Nephron (organoid): ENCODE measurements around the gene VMP1.

ENCODE experiments used
- H3K27ac Mint-ChIP-seq, 3 experiments: 2 replicates each; pipeline ENCODE4 v1.8.0; 2020; ENCODE audit warnings: mixed read lengths in 3 of 3, mild to moderate bottlenecking in 2 of 3, moderate library complexity in 1 of 3
- H3K27me3 Mint-ChIP-seq: 2 replicates; pipeline ENCODE4 v1.8.0; 2021; ENCODE audit warnings: low read depth, mild to moderate bottlenecking, moderate library complexity, mixed read lengths
- H3K36me3 Mint-ChIP-seq: 2 replicates; pipeline ENCODE4 v1.8.0; 2020; ENCODE audit warnings: low read depth, mixed read lengths
- H3K4me1 Mint-ChIP-seq: 2 replicates; pipeline ENCODE4 v1.8.0; 2020; ENCODE audit warnings: mixed read lengths
- H3K4me3 Mint-ChIP-seq, 3 experiments: 2 replicates each; pipeline ENCODE4 v1.8.0; 2020; ENCODE audit warnings: mild to moderate bottlenecking in 3 of 3, mixed read lengths in 3 of 3, moderate library complexity in 2 of 3
- H3K9me3 Mint-ChIP-seq: 2 replicates; pipeline ENCODE4 v1.8.0; 2020; ENCODE audit warnings: mixed read lengths
- CTCF ChIP-seq, 3 experiments: fragments of 200-600 bp; sonication (generic); IDR thresholded peaks; one replicate each; pipeline ENCODE4 v1.5.0; 2021; ENCODE audit warnings: antibody characterized with exemption in 3 of 3; ENCODE audit not compliant: unreplicated experiment in 3 of 3

The VMP1 gene

GRCh38 chr17:59723041-59723440, 15.6 kb downstream of the VMP1 start:
- H3K27ac Mint-ChIP-seq: peak overlapping the region in 1 of 3 experiments; percentile 12
- no peak overlapping the region for H3K4me3 Mint-ChIP-seq
- H3K27me3 Mint-ChIP-seq: no peaks in the 10 kb centered on the region
- peaks cover 4% of the 10 kb centered on the region for H3K36me3 Mint-ChIP-seq
- no peaks in the 10 kb centered on the region for H3K9me3 Mint-ChIP-seq
- H3K4me1 Mint-ChIP-seq: peaks cover 6% of the 10 kb centered on the region
- no peak for TF ChIP-seq CTCF (IDR thresholded peaks at IDR 0.05; ENCODE audit: unreplicated experiment in 3 of 3)

- no peak overlapping the region for H3K4me3 Mint-ChIP-seq
- H3K9me3 Mint-ChIP-seq: no peaks in the 10 kb centered on the region
- H3K27me3 Mint-ChIP-seq: no peaks in the 10 kb centered on the region
- H3K36me3 Mint-ChIP-seq: peaks cover 2% of the 10 kb centered on the region
- no peak overlapping the region for H3K27ac Mint-ChIP-seq
- H3K4me1 Mint-ChIP-seq: peaks cover 6% of the 10 kb centered on the region
- no peak for TF ChIP-seq CTCF (IDR thresholded peaks at IDR 0.05; ENCODE audit: unreplicated experiment in 3 of 3)
Observed at GRCh38 chr17:59723607-59724006, 16.2 kb downstream of the VMP1 start.

GRCh38 chr17:59725691-59726090, 18.2 kb downstream of the VMP1 start:
- Mint-ChIP-seq H3K9me3 (no peaks in the 10 kb centered on the region), H3K4me1 (peaks cover 6% of the 10 kb centered on the region), H3K4me3 (no peak overlapping the region), H3K27ac (no peak overlapping the region), H3K36me3 (no peaks in the 10 kb centered on the region), H3K27me3 (no peaks in the 10 kb centered on the region)
- TF ChIP-seq CTCF (IDR thresholded peaks at IDR 0.05; ENCODE audit: unreplicated experiment in 3 of 3): no peak

GRCh38 chr17:59727817-59728533, 20.5 kb downstream of the VMP1 start:
- Mint-ChIP-seq H3K4me3 (no peak overlapping the region), H3K9me3 (no peaks in the 10 kb centered on the region), H3K4me1 (peaks cover 6% of the 10 kb centered on the region), H3K36me3 (no peaks in the 10 kb centered on the region), H3K27me3 (no peaks in the 10 kb centered on the region), H3K27ac (no peak overlapping the region)
- no peak for TF ChIP-seq CTCF (IDR thresholded peaks at IDR 0.05; ENCODE audit: unreplicated experiment in 3 of 3)

- H3K9me3 Mint-ChIP-seq: no peaks in the 10 kb centered on the region
- no peaks in the 10 kb centered on the region for H3K4me1 Mint-ChIP-seq
- H3K36me3 Mint-ChIP-seq: peaks cover 6% of the 10 kb centered on the region
- H3K4me3 Mint-ChIP-seq: no peak overlapping the region
- no peak for TF ChIP-seq CTCF (IDR thresholded peaks at IDR 0.05; ENCODE audit: unreplicated experiment in 3 of 3)
- H3K27me3 Mint-ChIP-seq: no peaks in the 10 kb centered on the region
- H3K27ac Mint-ChIP-seq: no peak overlapping the region
Observed at GRCh38 chr17:59730268-59730834, 22.9 kb downstream of the VMP1 start.

GRCh38 chr17:59733697-59734096, 26.2 kb downstream of the VMP1 start:
- H3K27ac Mint-ChIP-seq: no peak overlapping the region
- no peaks in the 10 kb centered on the region for H3K9me3 Mint-ChIP-seq
- H3K27me3 Mint-ChIP-seq: no peaks in the 10 kb centered on the region
- H3K4me3 Mint-ChIP-seq: no peak overlapping the region
- no peak for TF ChIP-seq CTCF (IDR thresholded peaks at IDR 0.05; ENCODE audit: unreplicated experiment in 3 of 3)
- no peaks in the 10 kb centered on the region for H3K4me1 Mint-ChIP-seq
- H3K36me3 Mint-ChIP-seq: peaks cover 15% of the 10 kb centered on the region
